HCT116 (cell line): Measurements from ENCODE around the gene PAX1. TPM values are rescaled to one million over a fixed set of nuclear protein-coding genes. Genes with fewer than 3 reads are reported as not detected.

Experiments
- ATAC-seq: fragments of 200-7000 bp; cut with Tn5 transposase; 2 replicates; pipeline ENCODE4 v1.9.1; 2020; ENCODE audit warnings: mild to moderate bottlenecking, moderate library complexity
- BruUV-seq: library from RNA; stranded (reverse); fragments of 400-500 nt; replicated peaks from 2 replicates; lab custom pipeline; 2021; lab: Mats Ljungman, UMichigan
- CTCF ChIA-PET: fragments of 300-600 bp; sonication (Branson Sonifier 250); formaldehyde crosslinking; loops from one replicate; lab custom pipeline; 2021; ENCODE audit warnings: antibody characterized with exemption; lab: Charles Lee
- POLR2A ChIA-PET: fragments of 300-600, 350-600 bp; sonication (Branson Sonifier 250); formaldehyde crosslinking; loops from one replicate; lab custom pipeline; 2021; ENCODE audit warnings: antibody characterized with exemption; lab: Charles Lee
- RAD21 ChIA-PET, 2 experiments: fragments of 300-600 bp; sonication (Branson Sonifier 250); formaldehyde crosslinking; loops; one replicate each; lab custom pipeline; 2023; ENCODE audit warnings: low total read pairs in 2 of 2; ENCODE audit not compliant: uncharacterized antibody in 2 of 2, unreplicated experiment in 2 of 2, low non-redundant PET in 1 of 2; lab: Charles Lee
- DNase-seq: peaks from one replicate; pipeline ENCODE4 v3.0.0-alpha.2; 2010; ENCODE audit warnings: low read depth, low spot score
- H2AFZ ChIP-seq: fragments of 200-600 bp; shearing (Covaris generic), sonication (generic); 2 replicates; pipeline ENCODE4 v1.6.1; 2017; ENCODE audit warnings: low read depth, mixed run types, mixed read lengths, antibody characterized with exemption, low read length; ENCODE audit not compliant: poor library complexity, severe bottlenecking
- H3K27ac ChIP-seq: 2 replicates; pipeline ENCODE4 v1.5.1; 2012; ENCODE audit warnings: low read depth, low read length
- H3K27me3 ChIP-seq: fragments of 200-600 bp; sonication (generic); 2 replicates; pipeline ENCODE4 v1.6.1; 2016; ENCODE audit warnings: mixed run types, low read length, mixed read lengths; ENCODE audit not compliant: insufficient read depth
- H3K36me3 ChIP-seq, 2 experiments: fragments of 200-500 bp in 1 of 2; fragments of 200-600 bp in 1 of 2; sonication (Bioruptor generic) in 1 of 2; sonication (generic) in 1 of 2; 2 replicates each; pipeline versions ENCODE4 v1.5.1 to v1.6.1; 2014 to 2016; ENCODE audit warnings: low read length in 2 of 2, inconsistent platforms in 1 of 2, mixed read lengths in 1 of 2, mixed run types in 1 of 2; ENCODE audit not compliant: insufficient read depth in 2 of 2, control insufficient read depth in 1 of 2
- H3K4me1 ChIP-seq, 2 experiments: fragments of 200-600 bp in 1 of 2; sonication (generic) in 1 of 2; 2 replicates each; pipeline versions ENCODE4 v1.5.1 to v1.6.1; 2012 to 2017; ENCODE audit warnings: low read length in 2 of 2, inconsistent platforms in 1 of 2, mild to moderate bottlenecking in 1 of 2, mixed read lengths in 1 of 2, mixed run types in 1 of 2, moderate library complexity in 1 of 2; ENCODE audit not compliant: insufficient read depth in 2 of 2, control insufficient read depth in 1 of 2
- H3K4me2 ChIP-seq: fragments of 200-600 bp; sonication (generic); 2 replicates; pipeline ENCODE4 v1.6.1; 2017; ENCODE audit warnings: mixed run types, low read length, mixed read lengths
- H3K4me3 ChIP-seq, 2 experiments: fragments of 200-600 bp in 1 of 2; sonication (generic) in 1 of 2; replicated peaks in 1 of 2; 2 replicates each; pipeline ENCODE4 v1.5.1; 2011 to 2016; ENCODE audit warnings: low read length in 2 of 2, control low read depth in 1 of 2, low read depth in 1 of 2, mild to moderate bottlenecking in 1 of 2, mixed read lengths in 1 of 2, mixed run types in 1 of 2
- H3K79me2 ChIP-seq: fragments of 200-600 bp; sonication (generic); 2 replicates; pipeline ENCODE4 v1.6.1; 2017; ENCODE audit warnings: mild to moderate bottlenecking, mixed run types, low read length, moderate library complexity, mixed read lengths; ENCODE audit not compliant: insufficient read depth
- H3K9ac ChIP-seq: fragments of 200-600 bp; sonication (generic); 2 replicates; pipeline ENCODE4 v1.6.1; 2016; ENCODE audit warnings: low read length, mixed read lengths
- H3K9me2 ChIP-seq: fragments of 200-600 bp; sonication (generic), shearing (Covaris generic); 2 replicates; pipeline ENCODE4 v1.6.1; 2017; ENCODE audit warnings: mixed run types, mild to moderate bottlenecking, moderate library complexity; ENCODE audit not compliant: insufficient read depth
- H3K9me3 ChIP-seq, 2 experiments: fragments of 200-500 bp in 1 of 2; fragments of 200-600 bp in 1 of 2; sonication (Bioruptor generic) in 1 of 2; sonication (generic) in 1 of 2; 2 replicates each; pipeline ENCODE4 v1.6.1; 2014 to 2017; ENCODE audit warnings: low read length in 2 of 2, mixed read lengths in 2 of 2, inconsistent platforms in 1 of 2, low read depth in 1 of 2, mild to moderate bottlenecking in 1 of 2, mixed run types in 1 of 2, moderate library complexity in 1 of 2; ENCODE audit not compliant: control insufficient read depth in 1 of 2, insufficient read depth in 1 of 2
- H4K20me1 ChIP-seq: fragments of 200-600 bp; sonication (generic), shearing (Covaris generic); 2 replicates; pipeline ENCODE4 v1.6.1; 2017; ENCODE audit warnings: mixed run types, mild to moderate bottlenecking, moderate library complexity; ENCODE audit not compliant: insufficient read depth
- ATF3 ChIP-seq: IDR thresholded peaks from 2 replicates; pipeline ENCODE4 v1.6.1; 2012
- CBX3 ChIP-seq: IDR thresholded peaks from 2 replicates; pipeline ENCODE4 v1.6.1; 2012; ENCODE audit warnings: low read depth
- EGR1 ChIP-seq: IDR thresholded peaks from 2 replicates; pipeline ENCODE4 v1.6.1; 2012; ENCODE audit warnings: low read depth
- ELF1 ChIP-seq: IDR thresholded peaks from 2 replicates; pipeline ENCODE4 v1.6.1; 2012; ENCODE audit warnings: low read depth, borderline replicate concordance
- EZH2phosphoT487 ChIP-seq: fragments of 200-600 bp; IDR thresholded peaks from 2 replicates; pipeline ENCODE4 v1.6.1; 2018; ENCODE audit warnings: antibody characterized with exemption, borderline replicate concordance
- JUND ChIP-seq: IDR thresholded peaks from 2 replicates; pipeline ENCODE4 v1.6.1; 2012
- MAX ChIP-seq: IDR thresholded peaks from 2 replicates; pipeline ENCODE4 v1.6.1; 2012
- POLR2A ChIP-seq: IDR thresholded peaks from 2 replicates; pipeline ENCODE4 v1.7.0; 2011; ENCODE audit warnings: borderline replicate concordance; ENCODE audit not compliant: insufficient read depth, insufficient read length; ENCODE audit errors: extremely low read depth
- SIN3A ChIP-seq: IDR thresholded peaks from 2 replicates; pipeline ENCODE4 v1.6.1; 2012; ENCODE audit warnings: low read depth
- YY1 ChIP-seq: IDR thresholded peaks from 2 replicates; pipeline ENCODE4 v1.6.1; 2011; ENCODE audit warnings: low read length, low read depth, moderate library complexity, mild to moderate bottlenecking; ENCODE audit not compliant: insufficient replicate concordance; ENCODE audit errors: extremely low read depth
- ZBTB33 ChIP-seq: IDR thresholded peaks from 2 replicates; pipeline ENCODE4 v1.6.1; 2011; ENCODE audit warnings: mild to moderate bottlenecking, low read length, moderate library complexity; ENCODE audit not compliant: insufficient replicate concordance; ENCODE audit errors: extremely low read depth
- intact Hi-C: fragments of 100-400 bp; cut with micrococcal nuclease; formaldehyde crosslinking; loops from 2 replicates; pipeline ENCODE4 v1.10.0; 2022
- total RNA-seq: library from RNA; stranded (reverse); gene quantifications from one replicate; pipeline ENCODE4 v1.2.1, GENCODE V29; 2021; ENCODE audit not compliant: unreplicated experiment

PAX1 gene
- total RNA-seq, 1 experiment from 2014 or later = not detected

GRCh38 chr20:21703717-21704407 lies 1.6 kb upstream of the PAX1 start:
- RAD21 ChIA-PET = no interaction called here
- POLR2A ChIA-PET = no interaction called here
- Histone ChIP-seq H3K4me1 (no peaks in the 10 kb centered on the region), H3K27ac (no peak overlapping the region), H3K27me3 (peaks cover 5% of the 10 kb centered on the region; the same call in 1 of the 2 replicates), H4K20me1 (no peaks in the 10 kb centered on the region), H3K79me2 (no peaks in the 10 kb centered on the region)
- DNase-seq (no peak), ATAC-seq (no peak)
- CTCF ChIA-PET = no interaction called here
- no peak for TF ChIP-seq CBX3
- TF ChIP-seq EGR1 = no peak
- no peak for TF ChIP-seq YY1
- TF ChIP-seq ATF3 = no peak
- no peak for TF ChIP-seq POLR2A
- no peak for TF ChIP-seq ELF1
- TF ChIP-seq EZH2phosphoT487 = no peak
- TF ChIP-seq ZBTB33 = no peak
- no peak for TF ChIP-seq MAX
- TF ChIP-seq JUND = no peak
- TF ChIP-seq SIN3A = no peak
- TF ChIP-seq, all 23 proteins: peak for 0
- no peak overlapping the region for H3K4me3 ChIP-seq
- intact Hi-C loops = no loop called here
- H3K9ac ChIP-seq = no peak overlapping the region
- no peak overlapping the region for H2AFZ ChIP-seq
- no peaks in the 10 kb centered on the region for H3K9me2 ChIP-seq
- no TSS peak for BruUV-seq
- H3K4me2 ChIP-seq = no peak overlapping the region
- no peaks in the 10 kb centered on the region for H3K9me3 ChIP-seq
- H3K36me3 ChIP-seq = no peaks in the 10 kb centered on the region
